ENCODE data around the gene FAF1.

FAF1 gene

GRCh38 chr1:50487725-50488124 lies 472.3 kb downstream of the FAF1 start:
- DNase-seq (ENCODE audit: low read depth): no peak
- TF ChIP-seq CTCF (conservative IDR thresholded peaks at IDR 0.05; ENCODE audit: low read depth, low read length): no peak
- no peak overlapping the region for H3K4me3 ChIP-seq (ENCODE audit: low read depth, low read length)

GRCh38 chr1:50481142-50481736 lies 478.8 kb downstream of the FAF1 start:
- no peak for DNase-seq (ENCODE audit: low read depth)
- TF ChIP-seq CTCF (conservative IDR thresholded peaks at IDR 0.05; ENCODE audit: low read depth, low read length): no peak
- no peak overlapping the region for H3K4me3 ChIP-seq (ENCODE audit: low read depth, low read length)

- no peak for TF ChIP-seq CTCF (conservative IDR thresholded peaks at IDR 0.05; ENCODE audit: low read depth, low read length)
- H3K4me3 ChIP-seq (ENCODE audit: low read depth, low read length): no peak overlapping the region
- DNase-seq (ENCODE audit: low read depth): no peak
Observed at GRCh38 chr1:50476800-50477199, 483.3 kb downstream of the FAF1 start.

- peak; percentile 28 for DNase-seq (ENCODE audit: low read depth)
- TF ChIP-seq CTCF (conservative IDR thresholded peaks at IDR 0.05; ENCODE audit: low read depth, low read length): peak; percentile 22
- H3K4me3 ChIP-seq (ENCODE audit: low read depth, low read length): no peak overlapping the region
Observed at GRCh38 chr1:50474859-50475809, 484.9 kb downstream of the FAF1 start.

- no peak for DNase-seq (ENCODE audit: low read depth)
- H3K4me3 ChIP-seq (ENCODE audit: low read depth, low read length): no peak overlapping the region
- no peak for TF ChIP-seq CTCF (conservative IDR thresholded peaks at IDR 0.05; ENCODE audit: low read depth, low read length)
Observed at GRCh38 chr1:50473513-50473912, 486.6 kb downstream of the FAF1 start.

GRCh38 chr1:50471967-50472366 lies 488.1 kb downstream of the FAF1 start:
- no peak for TF ChIP-seq CTCF (conservative IDR thresholded peaks at IDR 0.05; ENCODE audit: low read depth, low read length)
- H3K4me3 ChIP-seq (ENCODE audit: low read depth, low read length): no peak overlapping the region
- DNase-seq (ENCODE audit: low read depth): no peak
